ENCODE results near the gene ICAM1. TPM values are rescaled to one million over a fixed set of nuclear protein-coding genes. Genes with fewer than 3 reads are reported as not detected.

The ICAM1 gene
- total RNA-seq, 1 donor from 2014 or later: 0.80 TPM

DNA sequence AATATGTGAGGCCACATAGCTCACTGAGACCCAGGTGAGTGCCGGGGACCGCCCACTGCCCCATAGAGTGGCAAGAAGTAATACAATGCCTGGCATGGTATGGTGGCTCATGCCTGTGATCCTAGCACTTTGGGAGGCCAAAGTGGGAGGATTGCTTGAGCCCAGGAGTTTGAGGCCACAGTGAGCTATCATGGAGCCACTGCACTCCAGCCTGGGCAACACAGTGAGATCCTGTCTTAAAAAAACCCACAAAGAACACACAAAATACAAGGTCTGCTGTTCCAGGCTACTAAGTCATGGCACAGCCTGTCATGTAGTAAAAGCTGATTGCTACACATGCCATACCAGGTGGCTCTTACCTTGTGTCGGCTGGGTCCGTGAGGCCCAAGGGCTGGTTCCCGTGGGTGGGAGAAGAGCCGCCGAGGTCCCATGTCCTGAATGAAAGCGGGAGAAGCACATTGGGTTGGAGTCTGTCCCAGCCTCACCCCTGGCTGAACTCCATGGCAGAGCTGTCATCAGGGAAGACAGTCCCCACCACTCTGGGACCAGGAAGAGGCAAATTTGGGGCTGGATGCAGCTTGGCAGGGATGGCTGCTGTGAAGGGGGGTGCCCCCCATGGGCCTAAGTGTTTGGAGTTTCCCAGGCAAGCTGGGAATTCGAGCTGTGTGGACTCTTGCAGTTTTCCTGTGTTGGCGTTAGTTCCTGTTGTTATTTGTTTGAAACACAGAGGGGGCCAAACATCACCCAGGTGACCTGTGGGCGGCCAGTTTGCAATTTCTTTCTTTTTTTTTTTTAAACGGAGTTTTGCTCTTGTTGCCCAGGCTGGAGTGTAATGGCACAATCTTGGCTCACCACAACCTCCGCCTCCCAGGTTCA lies 48.1 kb downstream of the ICAM1 start:
- Mint-ChIP-seq H3K27me3 (ENCODE audit: insufficient read depth, low read depth) (peaks cover 4% of the 10 kb centered on the region), H3K4me3 (no peak overlapping the region), H3K36me3 (peaks cover 10% of the 10 kb centered on the region), H3K9me3 (no peaks in the 10 kb centered on the region), H3K27ac (no peak overlapping the region), H3K4me1 (peaks cover 14% of the 10 kb centered on the region)
- peaks cover 7% of the 10 kb centered on the region for H3K4me1 ChIP-seq
- peaks cover 36% of the 10 kb centered on the region for H3F3A ChIP-seq (ENCODE audit: low read depth)
- no peak for DNase-seq (ENCODE audit: low spot score)
- no peak overlapping the region for H2AFZ ChIP-seq (replicated peaks)
- TF ChIP-seq EZH2 (IDR thresholded peaks at IDR 0.05): no peak
- TF ChIP-seq, protein P1, sequence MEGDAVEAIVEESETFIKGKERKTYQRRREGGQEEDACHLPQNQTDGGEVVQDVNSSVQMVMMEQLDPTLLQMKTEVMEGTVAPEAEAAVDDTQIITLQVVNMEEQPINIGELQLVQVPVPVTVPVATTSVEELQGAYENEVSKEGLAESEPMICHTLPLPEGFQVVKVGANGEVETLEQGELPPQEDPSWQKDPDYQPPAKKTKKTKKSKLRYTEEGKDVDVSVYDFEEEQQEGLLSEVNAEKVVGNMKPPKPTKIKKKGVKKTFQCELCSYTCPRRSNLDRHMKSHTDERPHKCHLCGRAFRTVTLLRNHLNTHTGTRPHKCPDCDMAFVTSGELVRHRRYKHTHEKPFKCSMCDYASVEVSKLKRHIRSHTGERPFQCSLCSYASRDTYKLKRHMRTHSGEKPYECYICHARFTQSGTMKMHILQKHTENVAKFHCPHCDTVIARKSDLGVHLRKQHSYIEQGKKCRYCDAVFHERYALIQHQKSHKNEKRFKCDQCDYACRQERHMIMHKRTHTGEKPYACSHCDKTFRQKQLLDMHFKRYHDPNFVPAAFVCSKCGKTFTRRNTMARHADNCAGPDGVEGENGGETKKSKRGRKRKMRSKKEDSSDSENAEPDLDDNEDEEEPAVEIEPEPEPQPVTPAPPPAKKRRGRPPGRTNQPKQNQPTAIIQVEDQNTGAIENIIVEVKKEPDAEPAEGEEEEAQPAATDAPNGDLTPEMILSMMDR (IDR thresholded peaks at IDR 0.05): no peak
- no peak for TF ChIP-seq EZH2phosphoT487 (IDR thresholded peaks at IDR 0.05)
- no peak overlapping the region for H3K9ac ChIP-seq
- H3K36me3 ChIP-seq: no peaks in the 10 kb centered on the region
- no peaks in the 10 kb centered on the region for H3K27me3 ChIP-seq
- H3K4me2 ChIP-seq: no peak overlapping the region
- peaks cover 6% of the 10 kb centered on the region for H3K79me2 ChIP-seq (ENCODE audit: low read depth)
- H3K9me3 ChIP-seq (ENCODE audit: low read depth): no peaks in the 10 kb centered on the region
- H4K20me1 ChIP-seq (ENCODE audit: low read depth): peaks cover 5% of the 10 kb centered on the region
- H3K4me3 ChIP-seq: no peak overlapping the region
- no peak overlapping the region for H3K27ac ChIP-seq

DNA sequence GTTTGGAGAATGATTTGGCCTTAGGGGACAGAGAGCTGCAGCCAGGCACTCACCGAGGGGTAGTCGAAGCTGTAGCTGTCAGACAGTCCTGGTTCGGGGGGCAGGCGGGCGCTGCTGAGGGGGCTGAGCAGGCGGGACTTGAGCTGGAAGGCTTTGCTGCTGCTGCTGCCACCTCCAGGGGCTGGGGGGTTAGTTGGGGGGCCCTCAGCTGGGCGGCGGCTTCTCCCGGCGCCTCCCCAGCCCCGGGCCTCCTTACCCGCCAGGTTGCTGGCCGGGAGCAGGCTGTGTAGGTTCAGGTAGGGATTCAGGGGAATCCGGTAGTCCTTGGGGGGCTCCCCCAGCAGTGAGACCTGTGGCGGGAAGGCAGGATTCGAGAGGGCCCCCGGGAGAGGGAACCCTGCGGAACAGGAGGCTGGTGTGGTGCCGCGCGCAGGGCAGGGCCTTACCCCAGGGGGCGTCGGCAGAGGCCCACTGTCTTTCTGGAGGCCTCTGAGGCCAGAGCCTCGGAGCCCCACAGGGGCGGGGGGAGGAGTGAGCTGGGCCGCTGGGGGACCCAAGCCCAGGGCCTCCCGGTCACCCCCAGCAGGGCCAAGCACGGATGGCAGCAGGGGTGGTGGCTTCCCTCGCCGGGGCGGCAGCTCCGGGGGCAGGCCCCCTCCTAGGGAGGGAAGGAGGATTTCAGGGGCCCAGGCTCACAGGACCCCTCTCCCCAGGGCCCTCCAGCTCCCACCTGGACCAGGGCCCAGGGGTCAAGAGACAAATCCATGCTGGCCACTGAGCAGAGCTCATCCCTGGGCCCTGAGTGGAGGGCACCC lies 49.9 kb downstream of the ICAM1 start:
- Mint-ChIP-seq H3K36me3 (peaks cover 10% of the 10 kb centered on the region), H3K27ac (no peak overlapping the region), H3K9me3 (no peaks in the 10 kb centered on the region), H3K4me3 (no peak overlapping the region), H3K4me1 (peaks cover 6% of the 10 kb centered on the region), H3K27me3 (ENCODE audit: insufficient read depth, low read depth) (peaks cover 2% of the 10 kb centered on the region)
- no peaks in the 10 kb centered on the region for H3K79me2 ChIP-seq (ENCODE audit: low read depth)
- H4K20me1 ChIP-seq (ENCODE audit: low read depth): peaks cover 12% of the 10 kb centered on the region
- H3K4me2 ChIP-seq: no peak overlapping the region
- no peak overlapping the region for H2AFZ ChIP-seq (replicated peaks)
- TF ChIP-seq EZH2 (IDR thresholded peaks at IDR 0.05): no peak
- TF ChIP-seq, protein P1 (IDR thresholded peaks at IDR 0.05): no peak
- TF ChIP-seq EZH2phosphoT487 (IDR thresholded peaks at IDR 0.05): no peak
- no peak overlapping the region for H3K4me3 ChIP-seq
- no peak overlapping the region for H3K27ac ChIP-seq
- no peak overlapping the region for H3K9ac ChIP-seq
- H3K27me3 ChIP-seq: no peaks in the 10 kb centered on the region
- peaks cover 30% of the 10 kb centered on the region for H3F3A ChIP-seq (ENCODE audit: low read depth)
- peaks cover 4% of the 10 kb centered on the region for H3K36me3 ChIP-seq
- H3K4me1 ChIP-seq: peaks cover 3% of the 10 kb centered on the region
- H3K9me3 ChIP-seq (ENCODE audit: low read depth): no peaks in the 10 kb centered on the region
- DNase-seq (ENCODE audit: low spot score): no peak

DNA sequence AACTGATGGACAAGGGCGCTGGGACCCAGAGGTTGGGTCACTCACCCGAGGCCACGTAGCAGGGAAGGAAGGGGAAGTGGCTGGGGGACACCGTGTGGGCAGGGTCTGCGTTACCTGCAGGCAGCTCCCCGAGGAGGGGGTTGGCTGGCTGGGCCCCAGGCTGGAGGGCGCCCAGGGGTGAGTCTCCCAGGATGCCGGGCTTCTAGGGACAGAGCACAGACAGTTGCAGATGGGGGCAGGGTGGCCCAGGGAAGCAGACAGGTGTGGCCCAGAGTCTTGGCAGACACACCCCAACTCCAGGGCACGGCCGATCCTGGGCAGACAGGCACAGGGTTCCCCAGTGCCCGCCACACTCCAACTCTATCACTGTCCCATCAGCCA lies 50.5 kb downstream of the ICAM1 start:
- Histone ChIP-seq H3K9me3 (ENCODE audit: low read depth) (no peaks in the 10 kb centered on the region), H3K4me3 (no peak overlapping the region), H3K27ac (no peak overlapping the region), H3K9ac (no peak overlapping the region), H3K4me1 (no peaks in the 10 kb centered on the region), H3K36me3 (peaks cover 9% of the 10 kb centered on the region), H2AFZ (replicated peaks) (no peak overlapping the region), H3K4me2 (no peak overlapping the region), H4K20me1 (ENCODE audit: low read depth) (peaks cover 10% of the 10 kb centered on the region), H3F3A (ENCODE audit: low read depth) (peaks cover 24% of the 10 kb centered on the region), H3K79me2 (ENCODE audit: low read depth) (no peaks in the 10 kb centered on the region), H3K27me3 (no peaks in the 10 kb centered on the region)
- H3K4me3 Mint-ChIP-seq: no peak overlapping the region
- no peak for TF ChIP-seq EZH2phosphoT487 (IDR thresholded peaks at IDR 0.05)
- TF ChIP-seq, protein P1 (IDR thresholded peaks at IDR 0.05): no peak
- TF ChIP-seq EZH2 (IDR thresholded peaks at IDR 0.05): no peak
- DNase-seq (ENCODE audit: low spot score): no peak
- no peak overlapping the region for H3K27ac Mint-ChIP-seq
- H3K4me1 Mint-ChIP-seq: no peaks in the 10 kb centered on the region
- H3K9me3 Mint-ChIP-seq: no peaks in the 10 kb centered on the region
- H3K36me3 Mint-ChIP-seq: peaks cover 8% of the 10 kb centered on the region
- H3K27me3 Mint-ChIP-seq (ENCODE audit: insufficient read depth, low read depth): peaks cover 2% of the 10 kb centered on the region

Data from neural progenitor cell (in vitro differentiated cells).